ENCODE results near the gene SH3PXD2A.

SH3PXD2A gene

GRCh38 chr10:103620352-103620740 lies 235.0 kb downstream of the SH3PXD2A start:
- Histone ChIP-seq H3K4me2 (ENCODE audit: insufficient read depth, low read length) (no peak overlapping the region), H3K27ac (ENCODE audit: low read length) (no peak overlapping the region), H2AFZ (ENCODE audit: low read depth, low read length) (no peak overlapping the region), H3K9ac (ENCODE audit: low read depth, low read length) (no peak overlapping the region), H4K20me1 (ENCODE audit: insufficient read depth, low read length) (peaks cover 3% of the 10 kb centered on the region), H3K27me3 (ENCODE audit: insufficient read depth, low read length, poor library complexity) (no peaks in the 10 kb centered on the region), H3K36me3 (ENCODE audit: insufficient read depth, low read length) (peaks cover 35% of the 10 kb centered on the region; the same call in 1 of the 2 replicates), H3K9me3 (ENCODE audit: insufficient read depth, low read length, severe bottlenecking) (no peaks in the 10 kb centered on the region), H3K4me3 (ENCODE audit: low read depth in 1 of 2, low read length in 2 of 2) (no peak overlapping the region), H3K4me1 (ENCODE audit: insufficient read depth, low read length) (no peaks in the 10 kb centered on the region), H3K79me2 (ENCODE audit: insufficient read depth, low read length) (no peaks in the 10 kb centered on the region)
- no peak for TF ChIP-seq EZH2 (IDR thresholded peaks at IDR 0.05; ENCODE audit: borderline replicate concordance, low read depth, low read length, severe bottlenecking)
- no peak for TF ChIP-seq CTCF (IDR thresholded peaks at IDR 0.05; ENCODE audit: borderline replicate concordance, extremely low read depth, low read length, poor library complexity, severe bottlenecking)
- ATAC-seq (ENCODE audit: insufficient read depth, low read depth) (no peak), DNase-seq (no peak)

- ATAC-seq (ENCODE audit: insufficient read depth, low read depth) (no peak), DNase-seq (no peak)
- Histone ChIP-seq H3K4me1 (ENCODE audit: insufficient read depth, low read length) (no peaks in the 10 kb centered on the region), H3K36me3 (ENCODE audit: insufficient read depth, low read length) (peaks cover 31% of the 10 kb centered on the region; the same call in 1 of the 2 replicates), H2AFZ (ENCODE audit: low read depth, low read length) (no peak overlapping the region), H3K9ac (ENCODE audit: low read depth, low read length) (no peak overlapping the region), H3K4me2 (ENCODE audit: insufficient read depth, low read length) (no peak overlapping the region), H3K27ac (ENCODE audit: low read length) (no peak overlapping the region), H3K4me3 (ENCODE audit: low read depth in 1 of 2, low read length in 2 of 2) (no peak overlapping the region), H3K9me3 (ENCODE audit: insufficient read depth, low read length, severe bottlenecking) (no peaks in the 10 kb centered on the region), H4K20me1 (ENCODE audit: insufficient read depth, low read length) (peaks cover 3% of the 10 kb centered on the region), H3K27me3 (ENCODE audit: insufficient read depth, low read length, poor library complexity) (no peaks in the 10 kb centered on the region), H3K79me2 (ENCODE audit: insufficient read depth, low read length) (no peaks in the 10 kb centered on the region)
- TF ChIP-seq CTCF (IDR thresholded peaks at IDR 0.05; ENCODE audit: borderline replicate concordance, extremely low read depth, low read length, poor library complexity, severe bottlenecking) (no peak), EZH2 (IDR thresholded peaks at IDR 0.05; ENCODE audit: borderline replicate concordance, low read depth, low read length, severe bottlenecking) (no peak)
Measured at GRCh38 chr10:103619424-103620351, 235.7 kb downstream of the SH3PXD2A start.

- Histone ChIP-seq H3K27me3 (ENCODE audit: insufficient read depth, low read length, poor library complexity) (no peaks in the 10 kb centered on the region), H3K27ac (ENCODE audit: low read length) (no peak overlapping the region), H3K9me3 (ENCODE audit: insufficient read depth, low read length, severe bottlenecking) (no peaks in the 10 kb centered on the region), H4K20me1 (ENCODE audit: insufficient read depth, low read length) (peaks cover 3% of the 10 kb centered on the region), H3K4me3 (ENCODE audit: low read depth in 1 of 2, low read length in 2 of 2) (no peak overlapping the region), H3K4me1 (ENCODE audit: insufficient read depth, low read length) (no peaks in the 10 kb centered on the region), H3K4me2 (ENCODE audit: insufficient read depth, low read length) (no peak overlapping the region), H3K36me3 (ENCODE audit: insufficient read depth, low read length) (peaks cover 31% of the 10 kb centered on the region; the same call in 1 of the 2 replicates), H2AFZ (ENCODE audit: low read depth, low read length) (no peak overlapping the region), H3K79me2 (ENCODE audit: insufficient read depth, low read length) (no peaks in the 10 kb centered on the region), H3K9ac (ENCODE audit: low read depth, low read length) (no peak overlapping the region)
- no peak for ATAC-seq (ENCODE audit: insufficient read depth, low read depth)
- no peak for DNase-seq
- TF ChIP-seq EZH2 (IDR thresholded peaks at IDR 0.05; ENCODE audit: borderline replicate concordance, low read depth, low read length, severe bottlenecking) (no peak), CTCF (IDR thresholded peaks at IDR 0.05; ENCODE audit: borderline replicate concordance, extremely low read depth, low read length, poor library complexity, severe bottlenecking) (no peak)
Measured at GRCh38 chr10:103618575-103619423, 236.6 kb downstream of the SH3PXD2A start.

Data from DND-41 (cell line).